ENCODE data around the gene CCDC40.

The CCDC40 gene

DNA sequence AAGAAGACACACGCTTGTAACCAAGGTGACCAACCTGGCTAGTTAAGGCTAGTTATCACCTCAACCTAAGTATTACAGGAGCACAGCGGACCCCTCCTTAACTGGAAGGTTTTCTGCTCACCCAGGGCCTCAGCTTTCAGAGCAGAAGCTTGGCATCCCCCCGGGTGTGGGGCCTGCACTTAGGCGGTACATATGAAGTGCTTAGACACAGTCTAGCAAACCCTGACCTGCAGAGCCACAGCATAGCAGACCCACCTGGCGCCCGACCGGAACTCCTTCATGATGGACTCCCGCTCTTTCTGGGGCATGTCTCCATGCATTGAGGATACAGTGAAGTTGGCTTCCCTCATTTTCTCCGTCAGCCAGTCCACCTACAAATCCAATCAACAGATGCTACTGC is 100.7 kb downstream of the CCDC40 start:
- no peak for TF ChIP-seq ZBTB7A (IDR thresholded peaks at IDR 0.05; ENCODE audit: low read depth)
- TF ChIP-seq REST (IDR thresholded peaks at IDR 0.05; ENCODE audit: low read depth): no peak
- no peak for TF ChIP-seq YY1 (IDR thresholded peaks at IDR 0.05; ENCODE audit: low read depth)
- TF ChIP-seq, protein P1, sequence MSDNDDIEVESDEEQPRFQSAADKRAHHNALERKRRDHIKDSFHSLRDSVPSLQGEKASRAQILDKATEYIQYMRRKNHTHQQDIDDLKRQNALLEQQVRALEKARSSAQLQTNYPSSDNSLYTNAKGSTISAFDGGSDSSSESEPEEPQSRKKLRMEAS (IDR thresholded peaks at IDR 0.05): no peak
- no peak for TF ChIP-seq TEAD4 (IDR thresholded peaks at IDR 0.05)

GRCh38 chr17:80138856-80139426 is 102.5 kb downstream of the CCDC40 start:
- TF ChIP-seq, protein P1 (IDR thresholded peaks at IDR 0.05): no peak
- TF ChIP-seq EP300 (IDR thresholded peaks at IDR 0.05; ENCODE audit: borderline replicate concordance) (no peak), YY1 (IDR thresholded peaks at IDR 0.05; ENCODE audit: low read depth) (no peak), TCF12 (IDR thresholded peaks at IDR 0.05; ENCODE audit: low read depth) (no peak), NFIC (IDR thresholded peaks at IDR 0.05) (no peak), TEAD4 (IDR thresholded peaks at IDR 0.05) (no peak), ZBTB7A (IDR thresholded peaks at IDR 0.05; ENCODE audit: low read depth) (no peak), EGR1 (IDR thresholded peaks at IDR 0.05) (no peak), CREB1 (IDR thresholded peaks at IDR 0.05; ENCODE audit: low read depth) (no peak), RAD21 (IDR thresholded peaks at IDR 0.05; ENCODE audit: low read depth) (no peak), REST (IDR thresholded peaks at IDR 0.05; ENCODE audit: low read depth) (no peak), FOXM1 (IDR thresholded peaks at IDR 0.05; ENCODE audit: borderline replicate concordance, low read depth) (no peak), TAF1 (IDR thresholded peaks at IDR 0.05; ENCODE audit: low read depth) (no peak), CEBPB (IDR thresholded peaks at IDR 0.05) (no peak)
- TF ChIP-seq, protein P2, sequence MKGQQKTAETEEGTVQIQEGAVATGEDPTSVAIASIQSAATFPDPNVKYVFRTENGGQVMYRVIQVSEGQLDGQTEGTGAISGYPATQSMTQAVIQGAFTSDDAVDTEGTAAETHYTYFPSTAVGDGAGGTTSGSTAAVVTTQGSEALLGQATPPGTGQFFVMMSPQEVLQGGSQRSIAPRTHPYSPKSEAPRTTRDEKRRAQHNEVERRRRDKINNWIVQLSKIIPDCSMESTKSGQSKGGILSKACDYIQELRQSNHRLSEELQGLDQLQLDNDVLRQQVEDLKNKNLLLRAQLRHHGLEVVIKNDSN (IDR thresholded peaks at IDR 0.05): no peak

GRCh38 chr17:80141463-80142165 is 105.2 kb downstream of the CCDC40 start:
- TF ChIP-seq TCF12 (IDR thresholded peaks at IDR 0.05; ENCODE audit: low read depth) (no peak), CREB1 (IDR thresholded peaks at IDR 0.05; ENCODE audit: low read depth) (no peak), TEAD4 (IDR thresholded peaks at IDR 0.05) (no peak), CEBPB (IDR thresholded peaks at IDR 0.05) (no peak), RAD21 (IDR thresholded peaks at IDR 0.05; ENCODE audit: low read depth) (no peak), ZBTB7A (IDR thresholded peaks at IDR 0.05; ENCODE audit: low read depth) (no peak), REST (IDR thresholded peaks at IDR 0.05; ENCODE audit: low read depth) (no peak), EGR1 (IDR thresholded peaks at IDR 0.05) (no peak), YY1 (IDR thresholded peaks at IDR 0.05; ENCODE audit: low read depth) (no peak)
- TF ChIP-seq, protein P1 (IDR thresholded peaks at IDR 0.05): no peak

GRCh38 chr17:80142929-80143328 is 106.5 kb downstream of the CCDC40 start:
- TF ChIP-seq REST (IDR thresholded peaks at IDR 0.05; ENCODE audit: low read depth): no peak
- TF ChIP-seq NFIC (IDR thresholded peaks at IDR 0.05): no peak
- no peak for TF ChIP-seq TAF1 (IDR thresholded peaks at IDR 0.05; ENCODE audit: low read depth)
- no peak for TF ChIP-seq TCF12 (IDR thresholded peaks at IDR 0.05; ENCODE audit: low read depth)

Measured in Ishikawa (cell line).